ENCODE measurements around the gene KCNT1. TPM values are rescaled to one million over a fixed set of nuclear protein-coding genes. Genes with fewer than 3 reads are reported as not detected.

KCNT1 gene
- total RNA-seq, 1 experiment from 2014 or later: not detected

DNA sequence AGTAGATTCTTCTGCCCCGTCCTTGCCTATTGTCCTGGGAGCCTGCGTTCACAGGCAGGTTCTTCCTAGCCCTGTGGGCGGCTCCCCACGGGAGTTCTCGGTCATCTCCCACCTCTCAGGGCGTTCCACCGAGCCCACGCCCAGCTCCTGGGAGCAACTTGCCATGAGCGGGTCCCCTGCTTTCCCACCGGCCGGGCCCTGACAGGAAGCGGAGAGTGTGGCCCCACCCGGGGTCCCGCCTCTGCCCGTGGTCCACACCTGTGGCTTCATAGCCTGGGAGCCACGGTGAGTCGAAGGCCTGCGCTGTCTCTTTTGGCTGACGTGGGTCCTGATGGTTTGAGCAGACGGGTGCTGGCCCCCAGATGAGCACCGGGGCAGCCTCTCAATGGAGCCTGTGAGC lies 43.2 kb downstream of the KCNT1 start:
- intact Hi-C loops (cut with micrococcal nuclease; ENCODE audit: unreplicated experiment): no loop called here
- no peaks in the 10 kb centered on the region for H3K4me1 ChIP-seq (replicated peaks; ENCODE audit: insufficient read depth)
- ChIA-PET CTCF (no interaction called here), POLR2A (ENCODE audit: unreplicated experiment) (no interaction called here)
- no peaks in the 10 kb centered on the region; the same call in 1 of the 2 replicates for H4K20me1 ChIP-seq (ENCODE audit: insufficient read depth)
- H3K9me2 ChIP-seq (ENCODE audit: insufficient read depth): no peaks in the 10 kb centered on the region
- DNase-seq: no peak
- H2AFZ ChIP-seq: no peak overlapping the region
- H3K36me3 ChIP-seq (ENCODE audit: low read depth): no peaks in the 10 kb centered on the region
- H3K4me3 ChIP-seq: no peak overlapping the region
- H3K27ac ChIP-seq: no peak overlapping the region
- no peaks in the 10 kb centered on the region for H3F3A ChIP-seq (ENCODE audit: insufficient read depth, low read depth)
- TF ChIP-seq, protein P1, sequence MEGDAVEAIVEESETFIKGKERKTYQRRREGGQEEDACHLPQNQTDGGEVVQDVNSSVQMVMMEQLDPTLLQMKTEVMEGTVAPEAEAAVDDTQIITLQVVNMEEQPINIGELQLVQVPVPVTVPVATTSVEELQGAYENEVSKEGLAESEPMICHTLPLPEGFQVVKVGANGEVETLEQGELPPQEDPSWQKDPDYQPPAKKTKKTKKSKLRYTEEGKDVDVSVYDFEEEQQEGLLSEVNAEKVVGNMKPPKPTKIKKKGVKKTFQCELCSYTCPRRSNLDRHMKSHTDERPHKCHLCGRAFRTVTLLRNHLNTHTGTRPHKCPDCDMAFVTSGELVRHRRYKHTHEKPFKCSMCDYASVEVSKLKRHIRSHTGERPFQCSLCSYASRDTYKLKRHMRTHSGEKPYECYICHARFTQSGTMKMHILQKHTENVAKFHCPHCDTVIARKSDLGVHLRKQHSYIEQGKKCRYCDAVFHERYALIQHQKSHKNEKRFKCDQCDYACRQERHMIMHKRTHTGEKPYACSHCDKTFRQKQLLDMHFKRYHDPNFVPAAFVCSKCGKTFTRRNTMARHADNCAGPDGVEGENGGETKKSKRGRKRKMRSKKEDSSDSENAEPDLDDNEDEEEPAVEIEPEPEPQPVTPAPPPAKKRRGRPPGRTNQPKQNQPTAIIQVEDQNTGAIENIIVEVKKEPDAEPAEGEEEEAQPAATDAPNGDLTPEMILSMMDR (conservative IDR thresholded peaks at IDR 0.05): no peak
- TF ChIP-seq EZH2 (IDR thresholded peaks at IDR 0.05; ENCODE audit: low read depth): no peak
- H3K4me2 ChIP-seq: no peak overlapping the region
- no peaks in the 10 kb centered on the region for H3K79me2 ChIP-seq (ENCODE audit: low read depth)
- no TSS peak for BruUV-seq (replicated peaks)
- peaks cover 98% of the 10 kb centered on the region for H3K27me3 ChIP-seq (ENCODE audit: insufficient read depth, low read depth)
- no peaks in the 10 kb centered on the region for H3K9me3 ChIP-seq (ENCODE audit: insufficient read depth, low read depth)

DNA sequence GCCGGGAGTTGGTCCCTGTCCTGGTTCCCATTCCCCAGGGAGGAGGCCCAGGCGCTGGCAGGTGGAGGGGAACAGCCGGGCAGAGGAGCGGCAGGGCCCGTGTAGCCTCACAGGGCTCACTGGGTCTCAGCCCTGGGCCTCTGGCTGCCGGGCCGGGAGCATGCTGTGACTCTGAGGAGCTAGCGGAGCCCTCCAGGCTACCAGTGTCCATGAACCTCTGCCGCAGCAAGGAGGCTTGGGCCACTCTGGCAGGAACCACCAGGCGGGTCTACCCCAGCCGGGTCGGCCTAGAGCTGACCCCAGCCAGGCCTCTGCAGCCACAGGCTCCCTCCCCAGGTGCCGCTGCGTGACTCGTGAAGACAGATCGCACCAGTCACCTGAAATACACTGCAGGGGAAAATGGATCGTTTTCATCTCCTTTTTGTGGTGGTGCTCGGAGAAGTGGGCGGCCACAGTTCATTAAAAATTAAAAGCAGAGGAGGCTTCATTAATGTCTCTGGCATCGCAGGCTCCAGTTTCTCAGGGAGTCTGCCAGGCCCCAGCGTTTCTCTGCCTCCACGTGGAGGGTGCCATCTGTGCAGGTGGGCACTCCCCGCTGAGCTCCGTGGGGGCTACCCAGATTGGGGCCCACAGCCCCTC lies 43.8 kb downstream of the KCNT1 start:
- BruUV-seq (replicated peaks): no TSS peak
- CTCF ChIA-PET: no interaction called here
- no peaks in the 10 kb centered on the region for H3K9me3 ChIP-seq (ENCODE audit: insufficient read depth, low read depth)

DNA sequence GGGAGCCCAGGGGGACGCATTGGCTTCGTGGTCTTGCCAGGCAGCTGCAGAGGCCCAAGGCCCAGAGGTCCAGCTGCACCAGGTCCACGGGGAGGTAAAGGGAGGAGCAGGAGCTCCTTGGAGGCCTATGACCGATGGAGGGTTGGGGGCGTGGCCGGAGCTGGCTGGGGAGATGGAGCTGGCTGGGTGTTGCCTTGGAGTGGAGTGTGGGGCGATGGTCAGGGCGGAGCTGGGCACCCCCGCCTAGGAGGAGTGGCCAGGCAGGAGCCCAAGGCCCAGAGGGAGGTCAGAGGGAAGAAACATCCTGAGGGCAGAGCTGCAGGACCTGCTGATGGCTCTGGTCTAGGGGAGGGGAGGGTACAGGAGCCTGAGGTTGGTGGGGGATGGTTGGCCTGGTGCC lies 44.6 kb downstream of the KCNT1 start:
- no peaks in the 10 kb centered on the region; the same call in 1 of the 2 replicates for H4K20me1 ChIP-seq (ENCODE audit: insufficient read depth)
- intact Hi-C loops (cut with micrococcal nuclease; ENCODE audit: unreplicated experiment): no loop called here
- H3K36me3 ChIP-seq (ENCODE audit: low read depth): no peaks in the 10 kb centered on the region
- no peaks in the 10 kb centered on the region for H3K9me3 ChIP-seq (ENCODE audit: insufficient read depth, low read depth)
- H3K79me2 ChIP-seq (ENCODE audit: low read depth): no peaks in the 10 kb centered on the region
- TF ChIP-seq EZH2 (IDR thresholded peaks at IDR 0.05; ENCODE audit: low read depth): no peak
- TF ChIP-seq, protein P1 (conservative IDR thresholded peaks at IDR 0.05): no peak
- POLR2A ChIA-PET (ENCODE audit: unreplicated experiment): no interaction called here
- no peaks in the 10 kb centered on the region for H3K4me1 ChIP-seq (replicated peaks; ENCODE audit: insufficient read depth)
- no peak overlapping the region for H3K4me2 ChIP-seq
- no peaks in the 10 kb centered on the region for H3F3A ChIP-seq (ENCODE audit: insufficient read depth, low read depth)
- peaks cover 98% of the 10 kb centered on the region for H3K27me3 ChIP-seq (ENCODE audit: insufficient read depth, low read depth)
- no peaks in the 10 kb centered on the region for H3K9me2 ChIP-seq (ENCODE audit: insufficient read depth)
- no peak overlapping the region for H3K4me3 ChIP-seq
- BruUV-seq (replicated peaks): no TSS peak
- no peak overlapping the region for H2AFZ ChIP-seq
- CTCF ChIA-PET: interaction anchor here (0.6 kb wide), 1 partner anchor 1490 kb away, joined by 3 read pairs; no protein-coding TSS in a partner anchor
- no peak for DNase-seq
- no peak overlapping the region for H3K27ac ChIP-seq

More for the DNA sequence above, 43.8 kb downstream of the KCNT1 start:
- H3K4me1 ChIP-seq (replicated peaks; ENCODE audit: insufficient read depth): no peaks in the 10 kb centered on the region
- intact Hi-C loops (cut with micrococcal nuclease; ENCODE audit: unreplicated experiment): no loop called here
- no peaks in the 10 kb centered on the region for H3K79me2 ChIP-seq (ENCODE audit: low read depth)
- H3K27me3 ChIP-seq (ENCODE audit: insufficient read depth, low read depth): peaks cover 98% of the 10 kb centered on the region
- no peak overlapping the region for H3K4me2 ChIP-seq
- POLR2A ChIA-PET (ENCODE audit: unreplicated experiment): no interaction called here
- H4K20me1 ChIP-seq (ENCODE audit: insufficient read depth): no peaks in the 10 kb centered on the region; the same call in 1 of the 2 replicates
- no peak overlapping the region for H2AFZ ChIP-seq
- DNase-seq: no peak
- no peak for TF ChIP-seq EZH2 (IDR thresholded peaks at IDR 0.05; ENCODE audit: low read depth)
- H3K36me3 ChIP-seq (ENCODE audit: low read depth): no peaks in the 10 kb centered on the region
- no peak overlapping the region for H3K4me3 ChIP-seq
- H3F3A ChIP-seq (ENCODE audit: insufficient read depth, low read depth): no peaks in the 10 kb centered on the region
- no peaks in the 10 kb centered on the region for H3K9me2 ChIP-seq (ENCODE audit: insufficient read depth)
- no peak overlapping the region for H3K27ac ChIP-seq

DNA sequence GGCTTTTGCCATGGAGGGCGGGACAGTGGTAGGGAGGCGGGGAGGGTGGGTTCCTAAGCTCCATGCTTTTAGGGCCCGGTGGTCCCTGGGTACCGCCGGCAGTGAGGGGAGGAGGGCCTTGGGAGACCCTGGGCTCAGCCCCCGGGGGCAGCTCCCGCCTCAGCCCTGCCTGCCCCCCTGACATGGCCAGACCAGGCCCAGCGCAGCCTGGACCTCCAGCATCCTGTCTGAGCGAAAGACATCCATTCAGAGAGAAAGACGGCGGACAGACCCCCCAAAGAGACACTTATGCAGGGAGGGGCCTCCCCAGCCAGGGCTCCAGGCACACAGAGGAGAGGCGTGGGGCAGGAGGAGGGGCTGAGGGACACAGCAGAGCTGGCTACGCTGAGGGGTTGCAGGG lies 45.3 kb downstream of the KCNT1 start:
- no peaks in the 10 kb centered on the region for H3K9me2 ChIP-seq (ENCODE audit: insufficient read depth)
- POLR2A ChIA-PET (ENCODE audit: unreplicated experiment): no interaction called here
- H2AFZ ChIP-seq: no peak overlapping the region
- H3K79me2 ChIP-seq (ENCODE audit: low read depth): no peaks in the 10 kb centered on the region
- H4K20me1 ChIP-seq (ENCODE audit: insufficient read depth): no peaks in the 10 kb centered on the region; the same call in 1 of the 2 replicates
- no peak overlapping the region for H3K4me3 ChIP-seq
- no TSS peak for BruUV-seq (replicated peaks)
- peaks cover 98% of the 10 kb centered on the region for H3K27me3 ChIP-seq (ENCODE audit: insufficient read depth, low read depth)
- intact Hi-C loops (cut with micrococcal nuclease; ENCODE audit: unreplicated experiment): no loop called here
- H3K27ac ChIP-seq: no peak overlapping the region
- H3K9me3 ChIP-seq (ENCODE audit: insufficient read depth, low read depth): no peaks in the 10 kb centered on the region
- H3K4me2 ChIP-seq: no peak overlapping the region
- no peak for DNase-seq
- CTCF ChIA-PET: interaction anchor here (0.6 kb wide), 1 partner anchor 1491 kb away, joined by 3 read pairs; no protein-coding TSS in a partner anchor
- no peak for TF ChIP-seq EZH2 (IDR thresholded peaks at IDR 0.05; ENCODE audit: low read depth)
- TF ChIP-seq, protein P1 (conservative IDR thresholded peaks at IDR 0.05): no peak
- no peaks in the 10 kb centered on the region for H3K4me1 ChIP-seq (replicated peaks; ENCODE audit: insufficient read depth)
- no peaks in the 10 kb centered on the region for H3K36me3 ChIP-seq (ENCODE audit: low read depth)
- H3F3A ChIP-seq (ENCODE audit: insufficient read depth, low read depth): no peaks in the 10 kb centered on the region
